Left renal pelvis (tissue), 4 donors: ENCODE data around the gene THRA. TPM values are rescaled to one million over a fixed set of nuclear protein-coding genes. Genes with fewer than 3 reads are reported as not detected.

Experiments used
- DNase-seq, 4 donors: peaks; one replicate each; pipeline ENCODE4 v3.0.0-alpha.2; 2013; ENCODE audit warnings: low read depth in 4 of 4, low spot score in 3 of 4
- polyA plus RNA-seq, 4 donors: library from polyadenylated mRNA; unstranded; fragments of 120-200 nt; gene quantifications; one replicate each; pipeline ENCODE4 v1.2.1, GENCODE V29; 2013; ENCODE audit not compliant: insufficient read length in 4 of 4

The THRA gene
- 10 to 100 TPM; 47.8 to 83.6 (median 52.8) TPM for polyA plus RNA-seq

- no peak for DNase-seq
These were observed at the start of gene THRA for GRCh38 chr17:40062329-40063186. THRA (plus strand) TSS chr17:40062965; CDS start chr17:40074489, 11,524 bp downstream.

GRCh38 chr17:40014375-40014980, 48.3 kb upstream of the THRA start:
- no peak for DNase-seq

DNA sequence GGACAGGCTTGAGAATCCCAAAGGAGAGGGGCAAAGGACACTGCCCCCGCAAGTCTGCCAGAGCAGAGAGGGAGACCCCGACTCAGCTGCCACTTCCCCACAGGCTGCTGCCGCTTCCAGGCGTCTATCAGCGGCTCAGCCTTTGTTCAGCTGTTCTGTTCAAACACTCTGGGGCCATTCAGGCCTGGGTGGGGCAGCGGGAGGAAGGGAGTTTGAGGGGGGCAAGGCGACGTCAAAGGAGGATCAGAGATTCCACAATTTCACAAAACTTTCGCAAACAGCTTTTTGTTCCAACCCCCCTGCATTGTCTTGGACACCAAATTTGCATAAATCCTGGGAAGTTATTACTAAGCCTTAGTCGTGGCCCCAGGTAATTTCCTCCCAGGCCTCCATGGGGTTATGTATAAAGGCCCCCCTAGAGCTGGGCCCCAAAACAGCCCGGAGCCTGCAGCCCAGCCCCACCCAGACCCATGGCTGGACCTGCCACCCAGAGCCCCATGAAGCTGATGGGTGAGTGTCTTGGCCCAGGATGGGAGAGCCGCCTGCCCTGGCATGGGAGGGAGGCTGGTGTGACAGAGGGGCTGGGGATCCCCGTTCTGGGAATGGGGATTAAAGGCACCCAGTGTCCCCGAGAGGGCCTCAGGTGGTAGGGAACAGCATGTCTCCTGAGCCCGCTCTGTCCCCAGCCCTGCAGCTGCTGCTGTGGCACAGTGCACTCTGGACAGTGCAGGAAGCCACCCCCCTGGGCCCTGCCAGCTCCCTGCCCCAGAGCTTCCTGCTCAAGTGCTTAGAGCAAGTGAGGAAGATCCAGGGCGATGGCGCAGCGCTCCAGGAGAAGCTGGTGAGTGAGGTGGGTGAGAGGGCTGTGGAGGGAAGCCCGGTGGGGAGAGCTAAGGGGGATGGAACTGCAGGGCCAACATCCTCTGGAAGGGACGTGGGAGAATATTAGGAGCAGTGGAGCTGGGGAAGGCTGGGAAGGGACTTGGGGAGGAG, 47.5 kb upstream of the THRA start, which contains the start of gene CSF3:
CSF3 (plus strand) TSS at position 436 of the 993 bp plus-strand sequence; CDS start at position 471, 35 bp downstream.
- no peak for DNase-seq

DNA sequence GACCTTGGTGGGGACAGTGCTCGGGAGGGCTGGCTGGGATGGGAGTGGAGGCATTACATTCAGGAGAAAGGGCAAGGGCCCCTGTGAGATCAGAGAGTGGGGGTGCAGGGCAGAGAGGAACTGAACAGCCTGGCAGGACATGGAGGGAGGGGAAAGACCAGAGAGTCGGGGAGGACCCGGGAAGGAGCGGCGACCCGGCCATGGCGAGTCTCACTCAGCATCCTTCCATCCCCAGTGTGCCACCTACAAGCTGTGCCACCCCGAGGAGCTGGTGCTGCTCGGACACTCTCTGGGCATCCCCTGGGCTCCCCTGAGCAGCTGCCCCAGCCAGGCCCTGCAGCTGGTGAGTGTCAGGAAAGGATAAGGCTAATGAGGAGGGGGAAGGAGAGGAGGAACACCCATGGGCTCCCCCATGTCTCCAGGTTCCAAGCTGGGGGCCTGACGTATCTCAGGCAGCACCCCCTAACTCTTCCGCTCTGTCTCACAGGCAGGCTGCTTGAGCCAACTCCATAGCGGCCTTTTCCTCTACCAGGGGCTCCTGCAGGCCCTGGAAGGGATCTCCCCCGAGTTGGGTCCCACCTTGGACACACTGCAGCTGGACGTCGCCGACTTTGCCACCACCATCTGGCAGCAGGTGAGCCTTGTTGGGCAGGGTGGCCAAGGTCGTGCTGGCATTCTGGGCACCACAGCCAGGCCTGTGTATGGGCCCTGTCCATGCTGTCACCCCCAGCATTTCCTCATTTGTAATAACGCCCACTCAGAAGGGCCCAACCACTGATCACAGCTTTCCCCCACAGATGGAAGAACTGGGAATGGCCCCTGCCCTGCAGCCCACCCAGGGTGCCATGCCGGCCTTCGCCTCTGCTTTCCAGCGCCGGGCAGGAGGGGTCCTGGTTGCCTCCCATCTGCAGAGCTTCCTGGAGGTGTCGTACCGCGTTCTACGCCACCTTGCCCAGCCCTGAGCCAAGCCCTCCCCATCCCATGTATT, 46.5 kb upstream of the THRA start:
- DNase-seq, result no peak

DNA sequence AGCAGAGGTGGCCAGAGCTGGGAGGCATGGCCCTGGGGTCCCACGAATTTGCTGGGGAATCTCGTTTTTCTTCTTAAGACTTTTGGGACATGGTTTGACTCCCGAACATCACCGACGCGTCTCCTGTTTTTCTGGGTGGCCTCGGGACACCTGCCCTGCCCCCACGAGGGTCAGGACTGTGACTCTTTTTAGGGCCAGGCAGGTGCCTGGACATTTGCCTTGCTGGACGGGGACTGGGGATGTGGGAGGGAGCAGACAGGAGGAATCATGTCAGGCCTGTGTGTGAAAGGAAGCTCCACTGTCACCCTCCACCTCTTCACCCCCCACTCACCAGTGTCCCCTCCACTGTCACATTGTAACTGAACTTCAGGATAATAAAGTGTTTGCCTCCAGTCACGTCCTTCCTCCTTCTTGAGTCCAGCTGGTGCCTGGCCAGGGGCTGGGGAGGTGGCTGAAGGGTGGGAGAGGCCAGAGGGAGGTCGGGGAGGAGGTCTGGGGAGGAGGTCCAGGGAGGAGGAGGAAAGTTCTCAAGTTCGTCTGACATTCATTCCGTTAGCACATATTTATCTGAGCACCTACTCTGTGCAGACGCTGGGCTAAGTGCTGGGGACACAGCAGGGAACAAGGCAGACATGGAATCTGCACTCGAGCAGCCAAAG, 45.2 kb upstream of the THRA start:
- DNase-seq, result no peak

GRCh38 chr17:40018211-40019121, 44.3 kb upstream of the THRA start:
- no peak for DNase-seq

GRCh38 chr17:40019140-40019991, 43.4 kb upstream of the THRA start:
- DNase-seq, result no peak

DNA sequence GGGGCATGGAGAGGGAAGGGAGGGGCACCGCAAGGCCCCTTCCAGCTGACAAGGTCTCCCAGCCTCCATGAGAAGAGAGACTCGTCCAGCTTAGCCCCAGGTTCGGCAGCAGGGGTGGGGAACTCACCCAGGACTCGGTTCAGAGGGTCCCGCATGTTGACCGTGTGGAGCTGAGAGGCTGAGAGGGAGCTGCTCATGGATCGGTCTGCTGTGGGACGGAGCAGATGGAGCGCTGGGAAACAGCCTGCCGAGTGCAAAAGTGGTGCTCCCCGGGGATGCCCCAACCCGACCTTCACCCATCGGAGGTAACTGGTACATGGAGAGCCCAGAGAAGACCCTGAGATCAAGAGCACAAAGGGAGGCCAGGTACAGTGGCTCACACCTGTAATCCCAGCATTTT, 42.6 kb upstream of the THRA start:
- no peak for DNase-seq

- DNase-seq, result no peak
These were observed 41.3 kb upstream of the THRA start for GRCh38 chr17:40021451-40021971.

DNA sequence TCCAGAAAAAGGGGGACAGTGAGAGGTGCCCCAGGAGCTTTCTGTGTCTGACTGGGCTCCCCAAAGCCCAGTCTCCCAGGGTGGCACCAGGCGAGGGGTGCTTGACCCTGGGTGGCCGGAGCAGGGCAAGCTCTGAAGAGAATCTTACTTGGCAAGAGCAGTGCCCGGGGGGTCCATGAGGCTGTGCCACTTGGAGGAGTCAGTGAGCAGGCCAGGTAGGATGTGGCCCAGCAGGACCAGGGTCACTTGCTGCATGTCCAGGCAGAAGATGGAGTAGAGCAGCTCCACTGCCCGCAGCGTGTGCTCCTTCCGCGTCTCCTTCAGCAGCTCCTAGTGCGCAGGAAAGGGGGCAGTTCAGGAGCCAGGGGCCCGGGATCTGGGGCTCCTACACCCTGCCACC, 40.3 kb upstream of the THRA start:
- DNase-seq, result no peak

- no peak for DNase-seq
These were observed 39.7 kb upstream of the THRA start for GRCh38 chr17:40022961-40023541.

- DNase-seq, result no peak
These were observed 39.0 kb upstream of the THRA start for GRCh38 chr17:40023590-40024292.

- no peak for DNase-seq
These were observed 37.9 kb upstream of the THRA start for GRCh38 chr17:40024901-40025300.

- DNase-seq, result no peak
These were observed 37.2 kb upstream of the THRA start for GRCh38 chr17:40025559-40025958.

GRCh38 chr17:40025991-40026815, 36.6 kb upstream of the THRA start:
- no peak for DNase-seq
